Measurements from ENCODE around the gene ISM1. TPM values are rescaled to one million over a fixed set of nuclear protein-coding genes. Genes with fewer than 3 reads are reported as not detected.

ISM1 gene
- polyA plus RNA-seq, 1 donor from 2014 or later, result not detected

DNA sequence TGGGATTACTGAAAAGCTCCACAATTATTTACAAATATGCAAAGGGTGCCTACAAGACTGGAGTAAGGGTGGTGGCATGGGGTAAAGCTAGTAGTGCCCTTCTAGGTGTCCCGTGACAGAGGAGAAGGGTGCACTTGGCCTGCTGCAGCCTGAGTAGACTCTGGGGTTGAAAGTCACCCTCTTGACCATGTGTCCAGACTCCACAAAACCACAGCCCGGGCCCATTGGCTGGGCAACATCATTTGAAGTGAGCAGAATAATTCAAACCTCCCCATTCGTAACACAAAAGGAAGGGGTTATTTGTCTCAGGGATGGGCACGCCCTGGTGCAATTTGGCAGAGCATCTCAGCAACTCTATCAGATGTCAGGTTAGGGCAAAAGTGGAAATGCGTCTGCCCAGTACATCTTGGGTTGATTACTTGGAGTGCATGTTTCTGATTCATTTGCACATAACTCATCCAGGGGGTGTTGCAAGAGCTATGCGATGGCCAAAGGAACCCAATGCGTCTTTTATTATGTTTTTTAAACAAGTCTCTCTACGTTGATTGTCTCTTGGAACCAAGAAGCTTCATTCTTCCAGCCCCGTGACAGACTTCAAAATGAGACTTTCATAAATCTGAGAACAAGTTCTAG is 56.7 kb downstream of the ISM1 start:
- H3K79me2 ChIP-seq (replicated peaks; ENCODE audit: insufficient read depth, low read length), result no peaks in the 10 kb centered on the region
- no peak overlapping the region for H3K4me3 ChIP-seq (ENCODE audit: low read length)
- no peaks in the 10 kb centered on the region for H3K9me3 ChIP-seq (ENCODE audit: low read length)
- H3K4me2 ChIP-seq (ENCODE audit: low read length), result no peak overlapping the region
- no peaks in the 10 kb centered on the region for H3K9me2 ChIP-seq (ENCODE audit: insufficient read depth, low read length)
- H3K27ac ChIP-seq (ENCODE audit: low read length), result no peak overlapping the region
- no peaks in the 10 kb centered on the region for H4K20me1 ChIP-seq (ENCODE audit: insufficient read depth)
- H3K9ac ChIP-seq (ENCODE audit: low read length), result no peak overlapping the region
- no peaks in the 10 kb centered on the region for H3F3A ChIP-seq (ENCODE audit: insufficient read depth, low read length, poor library complexity, severe bottlenecking)
- H3K27me3 ChIP-seq (ENCODE audit: insufficient read depth, low read depth, low read length), result no peaks in the 10 kb centered on the region
- no peak overlapping the region for H2AFZ ChIP-seq (ENCODE audit: low read depth, low read length)
- TF ChIP-seq REST (IDR thresholded peaks at IDR 0.05; ENCODE audit: borderline replicate concordance), result no peak
- TF ChIP-seq EP300 (conservative IDR thresholded peaks at IDR 0.05; ENCODE audit: poor library complexity, severe bottlenecking), result no peak
- TF ChIP-seq POLR2AphosphoS5 (IDR thresholded peaks at IDR 0.05), result no peak
- no peak for TF ChIP-seq EZH2 (IDR thresholded peaks at IDR 0.05; ENCODE audit: borderline replicate concordance, insufficient read depth, low read length, poor library complexity, severe bottlenecking)
- no peak for TF ChIP-seq CTCF (IDR thresholded peaks at IDR 0.05; ENCODE audit: poor library complexity, severe bottlenecking)
- H3K36me3 ChIP-seq (ENCODE audit: insufficient read depth, low read length), result no peaks in the 10 kb centered on the region

- H3F3A ChIP-seq (ENCODE audit: insufficient read depth, low read length, poor library complexity, severe bottlenecking), result no peaks in the 10 kb centered on the region
- H3K9me3 ChIP-seq (ENCODE audit: low read length), result no peaks in the 10 kb centered on the region
- H4K20me1 ChIP-seq (ENCODE audit: insufficient read depth), result no peaks in the 10 kb centered on the region
- H2AFZ ChIP-seq (ENCODE audit: low read depth, low read length), result no peak overlapping the region
- H3K4me3 ChIP-seq (ENCODE audit: low read length), result no peak overlapping the region
- no peak overlapping the region for H3K27ac ChIP-seq (ENCODE audit: low read length)
- H3K79me2 ChIP-seq (replicated peaks; ENCODE audit: insufficient read depth, low read length), result no peaks in the 10 kb centered on the region
- H3K9ac ChIP-seq (ENCODE audit: low read length), result no peak overlapping the region
- no peak overlapping the region for H3K4me2 ChIP-seq (ENCODE audit: low read length)
- no peaks in the 10 kb centered on the region for H3K36me3 ChIP-seq (ENCODE audit: insufficient read depth, low read length)
- H3K27me3 ChIP-seq (ENCODE audit: insufficient read depth, low read depth, low read length), result no peaks in the 10 kb centered on the region
- TF ChIP-seq REST (IDR thresholded peaks at IDR 0.05; ENCODE audit: borderline replicate concordance) (no peak), SMC3 (conservative IDR thresholded peaks at IDR 0.05; ENCODE audit: poor library complexity) (no peak), POLR2AphosphoS5 (IDR thresholded peaks at IDR 0.05) (no peak), EZH2 (IDR thresholded peaks at IDR 0.05; ENCODE audit: borderline replicate concordance, insufficient read depth, low read length, poor library complexity, severe bottlenecking) (no peak)
- no peaks in the 10 kb centered on the region for H3K9me2 ChIP-seq (ENCODE audit: insufficient read depth, low read length)
Observed at GRCh38 chr20:13278812-13279570, 57.9 kb downstream of the ISM1 start.

Data from neural cell (in vitro differentiated cells).